NCI-H1930 (cell line): ENCODE results near the gene SKAP1.
"Not testable (repeated sequence)": the region's sequence is repeated elsewhere in the genome, so short reads cannot be mapped to it uniquely, and the experiment has no call there.

Source experiments
- DNase-seq, 2 experiments: peaks; one replicate each; lab custom pipeline; 2025; lab: John Stamatoyannopoulos, UW

The SKAP1 gene

GRCh38 chr17:48429638-48430586 lies at the start of gene SKAP1:
TSS of gene SKAP1 (minus strand) at chr17:48430214.
- DNase-seq = no peak

GRCh38 chr17:48479014-48479402 lies 49.0 kb upstream of the SKAP1 start:
- DNase-seq = no peak

GRCh38 chr17:48478224-48479013 lies 48.4 kb upstream of the SKAP1 start:
- no peak for DNase-seq

- no peak for DNase-seq
Measured at GRCh38 chr17:48477221-48477620, 47.2 kb upstream of the SKAP1 start.

GRCh38 chr17:48472411-48473281 lies 42.6 kb upstream of the SKAP1 start:
- no peak for DNase-seq

- DNase-seq = no peak
Measured at GRCh38 chr17:48471817-48472410, 41.9 kb upstream of the SKAP1 start.

GRCh38 chr17:48470388-48471034 lies 40.5 kb upstream of the SKAP1 start:
- no peak for DNase-seq

- no peak for DNase-seq
Measured at GRCh38 chr17:48469227-48469626, 39.2 kb upstream of the SKAP1 start.

GRCh38 chr17:48468299-48468698 lies 38.3 kb upstream of the SKAP1 start:
- no peak for DNase-seq

GRCh38 chr17:48465884-48466283 lies 35.9 kb upstream of the SKAP1 start:
- no peak for DNase-seq

- no peak for DNase-seq
Measured at GRCh38 chr17:48463526-48463925, 33.5 kb upstream of the SKAP1 start.

- DNase-seq = no peak
Measured at GRCh38 chr17:48462946-48463345, 32.9 kb upstream of the SKAP1 start.

GRCh38 chr17:48460052-48460451 lies 30.0 kb upstream of the SKAP1 start:
- DNase-seq = no peak

GRCh38 chr17:48459070-48459844 lies 29.2 kb upstream of the SKAP1 start:
- DNase-seq = no peak

GRCh38 chr17:48457080-48457836 lies 27.2 kb upstream of the SKAP1 start:
- DNase-seq = peak; percentile 25 to 63

GRCh38 chr17:48456589-48456988 lies 26.6 kb upstream of the SKAP1 start:
- DNase-seq = no peak

- no peak for DNase-seq
Measured at GRCh38 chr17:48455791-48456190, 25.8 kb upstream of the SKAP1 start.

- DNase-seq = no peak
Measured at GRCh38 chr17:48453447-48453846, 23.4 kb upstream of the SKAP1 start.

GRCh38 chr17:48451489-48451888 lies 21.5 kb upstream of the SKAP1 start:
- DNase-seq = no peak

GRCh38 chr17:48449335-48449734 lies 19.3 kb upstream of the SKAP1 start:
- not testable (repeated sequence) for DNase-seq
